Measurements from ENCODE around the gene TCN2.
"Not testable (repeated sequence)": the region's sequence is repeated elsewhere in the genome, so short reads cannot be mapped to it uniquely, and the experiment has no call there.

TCN2 gene

GRCh38 chr22:30591191-30591587 lies 15.8 kb upstream of the TCN2 start:
- no peak for TF ChIP-seq CTCF (IDR thresholded peaks at IDR 0.05; ENCODE audit: insufficient read depth, low read length)
- TF ChIP-seq SPI1 (IDR thresholded peaks at IDR 0.05; ENCODE audit: borderline replicate concordance, low read depth), result no peak
- no peak for TF ChIP-seq GABPA (IDR thresholded peaks at IDR 0.05; ENCODE audit: low read depth)
- TF ChIP-seq POLR2AphosphoS5 (IDR thresholded peaks at IDR 0.05; ENCODE audit: low read depth), result no peak
- TF ChIP-seq REST (IDR thresholded peaks at IDR 0.05; ENCODE audit: insufficient replicate concordance, low read depth), result no peak
- H3K4me3 ChIP-seq (replicated peaks; ENCODE audit: insufficient read depth, low read length), result peak overlapping the region; percentile 89
- H3K27ac ChIP-seq (replicated peaks), result peak overlapping the region; percentile 90
- peaks cover 3% of the 10 kb centered on the region for H3K27me3 ChIP-seq (ENCODE audit: insufficient read depth, poor library complexity, severe bottlenecking)
- DNase-seq (ENCODE audit: low read depth in 1 of 2, low spot score in 1 of 2), result no peak

- H3K27me3 ChIP-seq (ENCODE audit: insufficient read depth, poor library complexity, severe bottlenecking), result peaks cover 3% of the 10 kb centered on the region
- TF ChIP-seq GABPA (IDR thresholded peaks at IDR 0.05; ENCODE audit: low read depth), result no peak
- TF ChIP-seq CTCF (IDR thresholded peaks at IDR 0.05; ENCODE audit: insufficient read depth, low read length), result no peak
- TF ChIP-seq SPI1 (IDR thresholded peaks at IDR 0.05; ENCODE audit: borderline replicate concordance, low read depth), result peak; percentile 82
- TF ChIP-seq POLR2AphosphoS5 (IDR thresholded peaks at IDR 0.05; ENCODE audit: low read depth), result peak; percentile 87
- no peak for TF ChIP-seq REST (IDR thresholded peaks at IDR 0.05; ENCODE audit: insufficient replicate concordance, low read depth)
- peak within 1 kb of the TSS; percentile 90 for H3K27ac ChIP-seq (replicated peaks)
- DNase-seq (ENCODE audit: low read depth in 1 of 2, low spot score in 1 of 2), result peak; percentile 97 to 99
- peak within 1 kb of the TSS; percentile 89 for H3K4me3 ChIP-seq (replicated peaks; ENCODE audit: insufficient read depth, low read length)
Measured at GRCh38 chr22:30591588-30592359, 15.2 kb upstream of the TCN2 start, which contains the start of gene PES1. Gene PES1 (minus strand): TSS chr22:30591910. CDS start chr22:30591833, 77 bp downstream.

- not testable (repeated sequence) for H3K27ac ChIP-seq (replicated peaks); H3K27me3 ChIP-seq (ENCODE audit: insufficient read depth, poor library complexity, severe bottlenecking); DNase-seq (ENCODE audit: low read depth in 1 of 2, low spot score in 1 of 2)
- peak overlapping the region; percentile 9; the same call in 1 of the 2 replicates for H3K4me3 ChIP-seq (replicated peaks; ENCODE audit: insufficient read depth, low read length)
Measured at GRCh38 chr22:30592360-30592713, 14.6 kb upstream of the TCN2 start.

- Histone ChIP-seq H3K27me3 (ENCODE audit: insufficient read depth, poor library complexity, severe bottlenecking) (peaks cover 3% of the 10 kb centered on the region), H3K4me3 (replicated peaks; ENCODE audit: insufficient read depth, low read length) (no peak overlapping the region), H3K27ac (replicated peaks) (no peak overlapping the region)
- DNase-seq (ENCODE audit: low read depth in 1 of 2, low spot score in 1 of 2), result no peak
- TF ChIP-seq CTCF (IDR thresholded peaks at IDR 0.05; ENCODE audit: insufficient read depth, low read length) (no peak), GABPA (IDR thresholded peaks at IDR 0.05; ENCODE audit: low read depth) (no peak), POLR2AphosphoS5 (IDR thresholded peaks at IDR 0.05; ENCODE audit: low read depth) (no peak), SPI1 (IDR thresholded peaks at IDR 0.05; ENCODE audit: borderline replicate concordance, low read depth) (no peak), REST (IDR thresholded peaks at IDR 0.05; ENCODE audit: insufficient replicate concordance, low read depth) (no peak)
Measured at GRCh38 chr22:30596199-30596598, 10.8 kb upstream of the TCN2 start.
